B cell (primary cell): Measurements from ENCODE around the gene DHRS12. TPM values are rescaled to one million over a fixed set of nuclear protein-coding genes. Genes with fewer than 3 reads are reported as not detected.

ENCODE experiments used
- ATAC-seq: fragments of 200-7000 bp; cut with Tn5 transposase; one replicate; pipeline ENCODE4 v1.10.0; 2021; ENCODE audit warnings: low read depth, mild to moderate bottlenecking, moderate number of reproducible peaks, moderate library complexity
- CTCF ChIA-PET: fragments of 350-600 bp; sonication (Branson Sonifier 250); formaldehyde crosslinking; loops from one replicate; lab custom pipeline; 2021; ENCODE audit warnings: antibody characterized with exemption, inconsistent platforms; lab: Charles Lee
- POLR2A ChIA-PET: fragments of 350-600 bp; sonication (Branson Sonifier 250); formaldehyde crosslinking; loops from one replicate; lab custom pipeline; 2021; ENCODE audit warnings: antibody characterized with exemption; lab: Charles Lee
- DNase-seq: peaks from one replicate; pipeline ENCODE4 v3.0.0; 2013
- H2AFZ ChIP-seq: 2 replicates; pipeline ENCODE4 v1.6.1; 2012; ENCODE audit warnings: mild to moderate bottlenecking, low read depth, low read length; ENCODE audit not compliant: insufficient read depth, poor library complexity, severe bottlenecking
- H3K27ac ChIP-seq, 2 donors: 1 replicate in 1 of 2; 2 replicates in 1 of 2; pipeline ENCODE4 v1.5.1; 2012 to 2013; ENCODE audit warnings: low read length in 2 of 2, mild to moderate bottlenecking in 2 of 2, moderate library complexity in 1 of 2
- H3K27me3 ChIP-seq, 4 experiments: fragments of 200-600 bp in 1 of 4; sonication (generic) in 1 of 4; replicated peaks in 1 of 4; 1 replicate in 2 of 4; 2 replicates in 2 of 4; pipeline versions ENCODE4 v1.6.1 to v1.7.0; 2013 to 2016; ENCODE audit warnings: low read length in 3 of 4, mild to moderate bottlenecking in 2 of 4, mixed read lengths in 1 of 4, moderate library complexity in 1 of 4; ENCODE audit not compliant: insufficient read depth in 4 of 4, control insufficient read depth in 3 of 4; ENCODE audit errors: control extremely low read depth in 1 of 4
- H3K36me3 ChIP-seq, 2 experiments: replicated peaks in 1 of 2; 1 replicate in 1 of 2; 2 replicates in 1 of 2; pipeline versions ENCODE4 v1.6.1 to v1.7.1; 2013; ENCODE audit warnings: low read length in 1 of 2; ENCODE audit not compliant: insufficient read depth in 2 of 2, control insufficient read depth in 1 of 2; ENCODE audit errors: control extremely low read depth in 1 of 2, extremely low read depth in 1 of 2
- H3K4me1 ChIP-seq, 2 donors: fragments of 200-600 bp in 1 of 2; sonication (generic) in 1 of 2; 1 replicate in 1 of 2; 2 replicates in 1 of 2; pipeline versions ENCODE4 v1.5.1 to v1.6.1; 2013 to 2017; ENCODE audit warnings: low read length in 2 of 2; ENCODE audit not compliant: control insufficient read depth in 2 of 2, insufficient read depth in 2 of 2
- H3K4me2 ChIP-seq: replicated peaks from 2 replicates; pipeline ENCODE3; 2012; ENCODE audit warnings: mild to moderate bottlenecking, low read depth, low read length; ENCODE audit not compliant: poor library complexity, severe bottlenecking
- H3K4me3 ChIP-seq, 5 experiments: fragments of 200-600 bp in 1 of 5; sonication (generic) in 1 of 5; 1 replicate in 3 of 5; 2 replicates in 2 of 5; pipeline versions ENCODE4 v1.5.1 to v1.7.0; 2011 to 2016; ENCODE audit warnings: low read length in 4 of 5, mild to moderate bottlenecking in 4 of 5, low read depth in 2 of 5, control low read depth in 1 of 5, moderate library complexity in 1 of 5; ENCODE audit not compliant: insufficient read depth in 1 of 5; ENCODE audit errors: control extremely low read depth in 1 of 5, extremely low read depth in 1 of 5
- H3K79me2 ChIP-seq: fragments of 200-600 bp; sonication (generic); one replicate; pipeline ENCODE4 v1.6.0; 2016; ENCODE audit warnings: low read length; ENCODE audit not compliant: control insufficient read depth, insufficient read depth
- H3K9ac ChIP-seq: fragments of 200-600 bp; sonication (generic); 2 replicates; pipeline ENCODE4 v1.6.1; 2017; ENCODE audit warnings: mild to moderate bottlenecking, low read length, moderate library complexity
- H3K9me3 ChIP-seq, 3 donors: one replicate each; pipeline versions ENCODE4 v1.6.1 to v1.7.1; 2013; ENCODE audit warnings: low read length in 2 of 3; ENCODE audit not compliant: control insufficient read depth in 2 of 3, insufficient read depth in 1 of 3; ENCODE audit errors: control extremely low read depth in 1 of 3
- H4K20me1 ChIP-seq: 2 replicates; pipeline ENCODE4 v1.6.0; 2012; ENCODE audit warnings: mild to moderate bottlenecking, low read length; ENCODE audit not compliant: insufficient read depth, control insufficient read depth, poor library complexity, severe bottlenecking
- H3K27ac Mint-ChIP-seq: one replicate; pipeline ENCODE4 v1.8.0; 2021; ENCODE audit warnings: mixed read lengths
- H3K27me3 Mint-ChIP-seq: one replicate; pipeline ENCODE4 v1.8.0; 2021; ENCODE audit warnings: mixed read lengths
- H3K4me1 Mint-ChIP-seq: one replicate; pipeline ENCODE4 v1.8.0; 2021; ENCODE audit warnings: mixed read lengths
- H3K4me3 Mint-ChIP-seq: one replicate; pipeline ENCODE4 v1.8.0; 2021; ENCODE audit warnings: mixed read lengths
- H3K9me3 Mint-ChIP-seq: one replicate; pipeline ENCODE4 v1.8.0; 2022; ENCODE audit warnings: mixed read lengths; ENCODE audit not compliant: insufficient read depth
- CTCF ChIP-seq: fragments of 200-600 bp; IDR thresholded peaks from one replicate; pipeline ENCODE4 v1.8.0; 2022; ENCODE audit warnings: antibody characterized with exemption, mild to moderate bottlenecking
- EZH2 ChIP-seq: IDR thresholded peaks from 2 replicates; pipeline ENCODE4 v1.6.1; 2012; ENCODE audit warnings: borderline replicate concordance, low read depth, mild to moderate bottlenecking, moderate library complexity, low read length; ENCODE audit not compliant: insufficient read depth, poor library complexity, severe bottlenecking
- WGBS: methylation state at CpG from one replicate; pipeline ENCODE4 v1.1.5; 2013; ENCODE audit warnings: missing lambda C conversion rate; ENCODE audit not compliant: insufficient coverage; 5-methylcytosine and 5-hydroxymethylcytosine counted together
- intact Hi-C: fragments of 100-400 bp; cut with micrococcal nuclease; formaldehyde crosslinking; loops from one replicate; pipeline ENCODE4 v1.10.0; 2022
- polyA plus RNA-seq: library from polyadenylated mRNA; depleted of rRNA; stranded (reverse); fragments of >200 nt; gene quantifications from 2 replicates; pipeline ENCODE4 v1.2.3, GENCODE V29; 2012
- total RNA-seq, 2 donors: library from RNA; stranded (reverse); fragments of 120-200 nt in 1 of 2; gene quantifications; 1 replicate in 1 of 2; 2 replicates in 1 of 2; pipeline versions ENCODE4 v1.2.3 to v1.2.4, GENCODE V29; 2013 to 2022

Gene DHRS12
- total and polyA plus RNA-seq, 2 donors (not counting 1 experiment from before 2014, with no cell fraction given) = 12.0 to 23.2 TPM

- Mint-ChIP-seq H3K4me3 (no peak overlapping the region), H3K27ac (no peak overlapping the region), H3K27me3 (no peaks in the 10 kb centered on the region), H3K9me3 (no peaks in the 10 kb centered on the region), H3K4me1 (peaks cover 11% of the 10 kb centered on the region)
- WGBS = no CpG with 5 or more reads among the region's 1 CpG
- Histone ChIP-seq H3K27ac (no peak overlapping the region), H3K4me1 (peaks cover 0 to 3% of the 10 kb centered on the region in 2 donors), H3K9ac (no peak overlapping the region), H4K20me1 (no peaks in the 10 kb centered on the region), H2AFZ (no peak overlapping the region), H3K36me3 (peaks cover 8% of the 10 kb centered on the region in 2 experiments), H3K79me2 (no peaks in the 10 kb centered on the region), H3K4me3 (no peak overlapping the region), H3K4me2 (no peak overlapping the region), H3K9me3 (no peaks in the 10 kb centered on the region), H3K27me3 (no peaks in the 10 kb centered on the region)
- DNase-seq = no peak
- POLR2A ChIA-PET = no interaction called here
- no peak for TF ChIP-seq EZH2
- no peak for TF ChIP-seq CTCF
- ATAC-seq = no peak
- CTCF ChIA-PET = no interaction called here
- intact Hi-C loops = no loop called here
Measured at GRCh38 chr13:51719394-51719793, 84.6 kb downstream of the DHRS12 start.

Other genes starting within 250 kb of the DHRS12 start
- 46.1 and 47.7 TPM in 2 replicates for gene WDFY2, start 219.7 kb downstream of the DHRS12 start, total RNA-seq
- 12.4 and 15.4 TPM in 2 replicates for gene WDFY2, start 219.7 kb downstream of the DHRS12 start, polyA plus RNA-seq
- not detected in 2 replicates for gene TMEM272, start 41.0 kb upstream of the DHRS12 start, total RNA-seq
- gene TMEM272, start 41.0 kb upstream of the DHRS12 start, polyA plus RNA-seq = 0.04 TPM in 1 of 2 replicates, not detected in the other
- not detected in 2 replicates for gene CCDC70, start 57.8 kb upstream of the DHRS12 start, total RNA-seq
- not detected in 2 replicates for gene CCDC70, start 57.8 kb upstream of the DHRS12 start, polyA plus RNA-seq
- 0.80 and 0.91 TPM in 2 replicates for gene ATP7B, start 207.3 kb upstream of the DHRS12 start, total RNA-seq
- gene ATP7B, start 207.3 kb upstream of the DHRS12 start, polyA plus RNA-seq = 0.10 and 0.22 TPM in 2 replicates
- 38.8 and 40.8 TPM in 2 replicates for gene ALG11, start 208.2 kb upstream of the DHRS12 start, total RNA-seq
- 3.2 and 7.1 TPM in 2 replicates for gene ALG11, start 208.2 kb upstream of the DHRS12 start, polyA plus RNA-seq
- 14.9 and 15.3 TPM in 2 replicates for gene UTP14C, start 220.5 kb upstream of the DHRS12 start, total RNA-seq
- gene UTP14C, start 220.5 kb upstream of the DHRS12 start, polyA plus RNA-seq = 1.9 TPM in 2 replicates